ENCODE data around the gene KCNB1.
A peak's percentile ranks its signal among the peaks of the same experiment; 100 is the strongest.
"Not testable (repeated sequence)": the region's sequence is repeated elsewhere in the genome, so short reads cannot be mapped to it uniquely, and the experiment has no call there.

The KCNB1 gene

GRCh38 chr20:49323622-49324238 is 158.7 kb downstream of the KCNB1 start:
- H3K27ac Mint-ChIP-seq: peak overlapping the region; percentile 69
- H3K27me3 Mint-ChIP-seq: peaks cover 42% of the 10 kb centered on the region
- H3K4me3 Mint-ChIP-seq: no peak overlapping the region
- peaks cover 30% of the 10 kb centered on the region for H3K4me1 Mint-ChIP-seq (ENCODE audit: low read depth)
- H3K36me3 Mint-ChIP-seq (ENCODE audit: low read depth): no peaks in the 10 kb centered on the region
- H3K9me3 Mint-ChIP-seq: no peaks in the 10 kb centered on the region

GRCh38 chr20:49320460-49320859 is 162.0 kb downstream of the KCNB1 start:
- Mint-ChIP-seq H3K27ac (no peak overlapping the region), H3K9me3 (no peaks in the 10 kb centered on the region), H3K27me3 (peaks cover 60% of the 10 kb centered on the region)

GRCh38 chr20:49319208-49319809 is 163.2 kb downstream of the KCNB1 start:
- no peaks in the 10 kb centered on the region for H3K36me3 Mint-ChIP-seq (ENCODE audit: low read depth)
- H3K27ac Mint-ChIP-seq: no peak overlapping the region
- no peaks in the 10 kb centered on the region for H3K9me3 Mint-ChIP-seq
- peaks cover 58% of the 10 kb centered on the region for H3K27me3 Mint-ChIP-seq
- peak overlapping the region; percentile 49 for H3K4me3 Mint-ChIP-seq
- H3K4me1 Mint-ChIP-seq (ENCODE audit: low read depth): peaks cover 31% of the 10 kb centered on the region

More at GRCh38 chr20:49320460-49320859, 162.0 kb downstream of the KCNB1 start:
- peaks cover 37% of the 10 kb centered on the region for H3K4me1 Mint-ChIP-seq (ENCODE audit: low read depth)
- no peaks in the 10 kb centered on the region for H3K36me3 Mint-ChIP-seq (ENCODE audit: low read depth)
- H3K4me3 Mint-ChIP-seq: no peak overlapping the region

DNA sequence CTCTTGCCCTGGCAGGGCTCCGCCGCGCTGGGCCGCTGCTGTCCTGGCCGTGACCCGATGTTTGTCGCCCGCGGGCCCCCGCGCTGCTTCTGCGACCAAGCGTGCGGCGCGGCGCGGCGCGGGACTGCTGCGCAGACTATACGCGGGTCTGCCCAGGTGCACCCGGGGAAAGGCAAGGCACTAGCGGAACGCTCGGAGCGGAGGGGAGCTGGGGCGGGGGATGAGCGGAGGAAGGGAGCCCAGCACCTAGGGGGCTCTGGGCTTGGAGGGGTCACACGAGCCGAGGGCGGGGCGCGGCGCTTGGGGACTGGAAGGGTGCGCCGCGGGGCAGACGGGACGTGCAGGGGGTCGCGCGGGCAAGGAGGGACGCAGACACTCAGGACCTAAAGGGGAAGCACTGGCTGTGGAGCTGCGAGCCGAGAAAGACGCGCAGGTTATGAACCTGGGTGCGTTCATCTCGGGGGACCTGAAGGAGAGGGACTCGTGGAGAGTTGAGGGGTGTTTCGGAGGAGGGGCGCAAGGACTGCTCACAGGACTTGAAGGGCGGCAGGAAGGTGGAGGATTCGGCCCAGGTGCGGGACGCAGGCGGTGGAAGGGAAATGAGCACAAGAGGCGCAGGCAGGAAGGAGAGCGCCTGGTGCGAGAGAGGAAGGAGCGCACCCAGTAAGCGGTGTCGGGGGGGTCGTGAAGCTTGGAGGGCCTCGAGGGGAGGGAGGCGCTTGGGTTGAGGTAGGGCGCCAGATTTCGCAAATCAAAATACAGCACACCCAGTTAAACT is 163.8 kb downstream of the KCNB1 start:
- peak overlapping the region; percentile 63 for H3K27ac Mint-ChIP-seq
- H3K4me1 Mint-ChIP-seq (ENCODE audit: low read depth): peaks cover 24% of the 10 kb centered on the region
- H3K9me3 Mint-ChIP-seq: no peaks in the 10 kb centered on the region
- H3K4me3 Mint-ChIP-seq: peak overlapping the region; percentile 85
- H3K36me3 Mint-ChIP-seq (ENCODE audit: low read depth): no peaks in the 10 kb centered on the region
- peaks cover 60% of the 10 kb centered on the region for H3K27me3 Mint-ChIP-seq

- H3K27ac Mint-ChIP-seq: no peak overlapping the region
- H3K4me3 Mint-ChIP-seq: peak overlapping the region; percentile 53
- H3K27me3 Mint-ChIP-seq: peaks cover 60% of the 10 kb centered on the region
- peaks cover 20% of the 10 kb centered on the region for H3K4me1 Mint-ChIP-seq (ENCODE audit: low read depth)
- no peaks in the 10 kb centered on the region for H3K36me3 Mint-ChIP-seq (ENCODE audit: low read depth)
- no peaks in the 10 kb centered on the region for H3K9me3 Mint-ChIP-seq
These were observed 164.4 kb downstream of the KCNB1 start for GRCh38 chr20:49318091-49318429.

- H3K4me1 Mint-ChIP-seq (ENCODE audit: low read depth): peaks cover 15% of the 10 kb centered on the region
- no peaks in the 10 kb centered on the region for H3K36me3 Mint-ChIP-seq (ENCODE audit: low read depth)
- H3K4me3 Mint-ChIP-seq: no peak overlapping the region
- H3K27ac Mint-ChIP-seq: no peak overlapping the region
- H3K27me3 Mint-ChIP-seq: peaks cover 60% of the 10 kb centered on the region
- no peaks in the 10 kb centered on the region for H3K9me3 Mint-ChIP-seq
These were observed 165.8 kb downstream of the KCNB1 start for GRCh38 chr20:49316704-49317103.

- no peak overlapping the region for H3K27ac Mint-ChIP-seq
- peaks cover 21% of the 10 kb centered on the region for H3K4me1 Mint-ChIP-seq (ENCODE audit: low read depth)
- peaks cover 6% of the 10 kb centered on the region for H3K9me3 Mint-ChIP-seq
- H3K27me3 Mint-ChIP-seq: peaks cover 48% of the 10 kb centered on the region
- no peak overlapping the region for H3K4me3 Mint-ChIP-seq
- no peaks in the 10 kb centered on the region for H3K36me3 Mint-ChIP-seq (ENCODE audit: low read depth)
These were observed 166.9 kb downstream of the KCNB1 start for GRCh38 chr20:49315580-49315979.

DNA sequence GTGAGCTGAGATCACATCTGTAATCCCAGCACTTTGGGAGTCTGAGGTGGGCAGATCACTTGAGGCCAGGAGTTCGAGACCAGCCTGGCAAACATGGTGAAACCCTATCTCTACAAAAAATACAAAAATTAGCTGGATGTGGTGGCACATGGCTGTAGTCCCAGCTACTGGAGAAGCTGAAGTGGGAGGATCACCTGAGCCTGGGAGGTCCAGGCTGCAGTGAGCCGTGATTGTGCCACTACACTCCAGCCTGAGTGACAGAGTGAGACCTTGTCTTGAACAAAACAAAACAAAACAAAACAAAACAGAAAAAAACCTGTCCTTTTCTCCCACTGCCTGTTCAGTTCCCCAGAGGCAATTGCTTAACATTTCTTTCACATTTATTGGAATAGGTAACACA is 168.4 kb downstream of the KCNB1 start:
- Mint-ChIP-seq H3K27me3 (peaks cover 34% of the 10 kb centered on the region), H3K4me1 (ENCODE audit: low read depth) (peaks cover 32% of the 10 kb centered on the region), H3K9me3 (peaks cover 16% of the 10 kb centered on the region)
- H3K4me3 Mint-ChIP-seq; H3K36me3 Mint-ChIP-seq (ENCODE audit: low read depth); H3K27ac Mint-ChIP-seq: not testable (repeated sequence)
